GM12878 (cell line): ENCODE data around the gene ARF3. TPM values are rescaled to one million over a fixed set of nuclear protein-coding genes. Genes with fewer than 3 reads are reported as not detected.

Experiments
- ATF7 ChIP-seq: fragments of 450-650 bp; IDR thresholded peaks from 2 replicates; pipeline ENCODE4 v1.6.1; 2016; ENCODE audit warnings: low read depth, mild to moderate bottlenecking
- CREM ChIP-seq: IDR thresholded peaks from 2 replicates; pipeline ENCODE4 v1.6.1; 2014; ENCODE audit warnings: antibody characterized with exemption, low read depth
- ETV6 ChIP-seq, 2 experiments: fragments of 450-650 bp in 1 of 2; IDR thresholded peaks in 1 of 2; conservative IDR thresholded peaks in 1 of 2; 2 replicates each; pipeline ENCODE4 v1.6.1; 2014; ENCODE audit warnings: antibody characterized with exemption in 1 of 2, borderline replicate concordance in 1 of 2, low read depth in 1 of 2, mild to moderate bottlenecking in 1 of 2, moderate library complexity in 1 of 2
- FOS ChIP-seq: IDR thresholded peaks from 3 replicates; pipeline ENCODE4 v1.6.1; 2011; ENCODE audit warnings: borderline replicate concordance; ENCODE audit not compliant: insufficient read length; ENCODE audit errors: extremely low read depth
- JUND ChIP-seq: IDR thresholded peaks from 2 replicates; pipeline ENCODE4 v1.6.1; 2012; ENCODE audit warnings: low read depth, mild to moderate bottlenecking, low read length, improper control_type of control experiment, moderate library complexity
- KLF5 ChIP-seq: fragments of 450-650 bp; IDR thresholded peaks from 2 replicates; pipeline ENCODE4 v1.6.1; 2014; ENCODE audit warnings: mild to moderate bottlenecking; ENCODE audit not compliant: partially characterized antibody
- MEF2B ChIP-seq: fragments of 450-650 bp; IDR thresholded peaks from 2 replicates; pipeline ENCODE4 v1.6.1; 2018; ENCODE audit warnings: mild to moderate bottlenecking, moderate library complexity; ENCODE audit not compliant: partially characterized antibody, poor library complexity, severe bottlenecking
- MTA2 ChIP-seq: fragments of 450-650 bp; IDR thresholded peaks from 2 replicates; pipeline ENCODE4 v1.6.1; 2016; ENCODE audit warnings: low read depth, mild to moderate bottlenecking, moderate library complexity
- MXI1 ChIP-seq: fragments of 150-350 bp; IDR thresholded peaks from 2 replicates; pipeline ENCODE4 v1.6.1; 2011; ENCODE audit warnings: low read depth, mild to moderate bottlenecking, inconsistent platforms, low read length, improper control_type of control experiment
- NFYB ChIP-seq: IDR thresholded peaks from 2 replicates; pipeline ENCODE4 v1.6.1; 2011; ENCODE audit warnings: low read depth, mild to moderate bottlenecking, low read length, improper control_type of control experiment, moderate library complexity; ENCODE audit not compliant: insufficient read depth
- RCOR1 ChIP-seq: conservative IDR thresholded peaks from 2 replicates; pipeline ENCODE4 v1.6.1; 2012; ENCODE audit warnings: low read depth, low read length, improper control_type of control experiment
- RELA ChIP-seq: fragments of 450-650 bp; IDR thresholded peaks from 2 replicates; pipeline ENCODE4 v1.8.0; 2014; ENCODE audit warnings: borderline replicate concordance; ENCODE audit not compliant: partially characterized antibody
- SIX5 ChIP-seq: IDR thresholded peaks from 2 replicates; pipeline ENCODE4 v1.6.1; 2011; ENCODE audit warnings: mild to moderate bottlenecking, low read depth, low read length, moderate library complexity; ENCODE audit not compliant: severe bottlenecking
- SMARCA5 ChIP-seq: fragments of 450-650 bp; IDR thresholded peaks from 2 replicates; pipeline ENCODE4 v1.6.1; 2017; ENCODE audit warnings: mild to moderate bottlenecking
- SPI1 ChIP-seq: IDR thresholded peaks from 2 replicates; pipeline ENCODE4 v1.6.1; 2011; ENCODE audit warnings: low read depth, mild to moderate bottlenecking, low read length, moderate library complexity, borderline replicate concordance; ENCODE audit not compliant: insufficient read depth
- SREBF2 ChIP-seq: IDR thresholded peaks from 2 replicates; pipeline ENCODE4 v1.6.1; 2012; ENCODE audit warnings: mild to moderate bottlenecking, low read length
- STAT3 ChIP-seq: IDR thresholded peaks from 2 replicates; pipeline ENCODE4 v1.6.1; 2011; ENCODE audit warnings: low read depth, low read length, improper control_type of control experiment
- TCF7 ChIP-seq: IDR thresholded peaks from 2 replicates; pipeline ENCODE4 v1.6.1; 2014; ENCODE audit warnings: antibody characterized with exemption, borderline replicate concordance
- polyA plus RNA-seq, 11 experiments: library from polyadenylated mRNA; depleted of rRNA in 4 of 11; unstranded in 6 of 11; stranded (reverse) in 5 of 11; fragments of >200 nt; fragmentation: Nextera tagmentation in 4 of 11; fragmentation: Illumina TruSeq in 1 of 11; extraction: Ambion mirVana in 4 of 11; extraction: Trizol in 1 of 11; gene quantifications; 1 replicate in 1 of 11; 2 replicates in 10 of 11; pipeline versions ENCODE4 v1.2.1 to v1.2.3, GENCODE V29; 2011 to 2016; ENCODE audit warnings: inconsistent platforms in 2 of 11, missing spikeins in 2 of 11, low read depth in 1 of 11
- total RNA-seq, 4 experiments: library from RNA; depleted of rRNA in 3 of 4; stranded (reverse); fragments of >200 nt in 3 of 4; fragmentation: Illumina TruSeq in 1 of 4; extraction: Trizol in 1 of 4; gene quantifications; 2 replicates each; pipeline versions ENCODE4 v1.2.1 to v1.2.3, GENCODE V29; 2013 to 2021
- TF ChIP-seq, protein P1 (sequence below): fragments of 450-650 bp; IDR thresholded peaks from 2 replicates; pipeline ENCODE4 v1.6.1; 2017; ENCODE audit warnings: mild to moderate bottlenecking, low read depth, inconsistent platforms; ENCODE audit not compliant: poor library complexity, severe bottlenecking
- TF ChIP-seq, protein P2 (sequence below): fragments of 450-650 bp; IDR thresholded peaks from 2 replicates; pipeline ENCODE4 v1.6.1; 2017; ENCODE audit warnings: low read depth, mild to moderate bottlenecking, moderate library complexity
- TF ChIP-seq, protein P3 (sequence below): IDR thresholded peaks from 2 replicates; pipeline ENCODE4 v1.6.1; 2012; ENCODE audit warnings: low read depth, low read length, improper control_type of control experiment
- TF ChIP-seq, protein P4 (sequence below): IDR thresholded peaks from 2 replicates; pipeline ENCODE4 v1.6.1; 2011; ENCODE audit warnings: borderline replicate concordance, low read depth, mild to moderate bottlenecking, moderate library complexity, mixed read lengths, low read length; ENCODE audit not compliant: insufficient read depth; ENCODE audit errors: extremely low read length

Gene ARF3
- total and polyA plus RNA-seq, 10 of the 15 experiments (the other 5 are each of a cell fraction or from before 2014, with no cell fraction given) = 8.7 to 263 (median 74.4) TPM

DNA sequence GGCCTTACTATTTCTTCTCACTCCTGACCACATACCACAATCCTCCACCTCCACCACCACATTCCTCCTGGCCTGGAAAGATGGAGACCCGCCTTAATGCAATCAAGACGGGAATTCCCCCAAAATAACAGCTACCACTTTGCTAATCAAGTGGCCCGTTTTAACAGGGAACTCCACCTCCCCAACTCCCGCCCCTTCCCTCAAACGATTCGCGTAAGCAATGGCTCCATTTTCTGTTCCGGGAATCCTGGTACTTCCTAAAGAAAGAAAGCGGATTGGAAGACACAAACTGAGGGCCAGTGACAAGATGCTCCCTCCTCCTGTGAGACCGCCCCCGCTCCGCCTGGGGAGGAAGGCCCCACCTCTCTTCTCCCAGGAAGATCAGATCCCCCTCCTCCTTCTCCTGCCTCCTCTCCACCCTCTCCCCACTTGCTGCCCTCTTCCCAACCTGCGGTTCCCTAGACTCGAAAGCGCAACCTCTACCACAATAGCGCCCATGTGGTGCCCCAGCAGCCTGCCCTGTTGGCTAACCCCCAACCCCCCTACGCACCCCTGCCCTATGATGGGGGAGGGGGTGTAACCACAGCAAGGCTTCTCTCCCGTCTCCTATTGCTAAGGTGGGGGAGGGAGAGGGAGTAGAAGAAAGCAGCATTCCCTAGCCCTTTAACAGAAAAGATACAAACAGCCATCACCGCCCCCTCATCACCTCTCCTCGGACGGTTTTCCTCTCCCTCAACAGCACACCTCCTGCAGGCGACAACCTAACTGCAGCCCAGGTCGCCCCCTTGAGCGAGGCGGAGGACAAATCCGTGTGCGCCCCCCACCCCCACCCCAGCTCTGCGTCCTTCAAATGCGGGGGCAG lies 777 bp downstream of the ARF3 start (continued):
- TF ChIP-seq, protein P1, sequence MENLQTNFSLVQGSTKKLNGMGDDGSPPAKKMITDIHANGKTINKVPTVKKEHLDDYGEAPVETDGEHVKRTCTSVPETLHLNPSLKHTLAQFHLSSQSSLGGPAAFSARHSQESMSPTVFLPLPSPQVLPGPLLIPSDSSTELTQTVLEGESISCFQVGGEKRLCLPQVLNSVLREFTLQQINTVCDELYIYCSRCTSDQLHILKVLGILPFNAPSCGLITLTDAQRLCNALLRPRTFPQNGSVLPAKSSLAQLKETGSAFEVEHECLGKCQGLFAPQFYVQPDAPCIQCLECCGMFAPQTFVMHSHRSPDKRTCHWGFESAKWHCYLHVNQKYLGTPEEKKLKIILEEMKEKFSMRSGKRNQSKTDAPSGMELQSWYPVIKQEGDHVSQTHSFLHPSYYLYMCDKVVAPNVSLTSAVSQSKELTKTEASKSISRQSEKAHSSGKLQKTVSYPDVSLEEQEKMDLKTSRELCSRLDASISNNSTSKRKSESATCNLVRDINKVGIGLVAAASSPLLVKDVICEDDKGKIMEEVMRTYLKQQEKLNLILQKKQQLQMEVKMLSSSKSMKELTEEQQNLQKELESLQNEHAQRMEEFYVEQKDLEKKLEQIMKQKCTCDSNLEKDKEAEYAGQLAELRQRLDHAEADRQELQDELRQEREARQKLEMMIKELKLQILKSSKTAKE = no peak
- TF ChIP-seq, protein P2, sequence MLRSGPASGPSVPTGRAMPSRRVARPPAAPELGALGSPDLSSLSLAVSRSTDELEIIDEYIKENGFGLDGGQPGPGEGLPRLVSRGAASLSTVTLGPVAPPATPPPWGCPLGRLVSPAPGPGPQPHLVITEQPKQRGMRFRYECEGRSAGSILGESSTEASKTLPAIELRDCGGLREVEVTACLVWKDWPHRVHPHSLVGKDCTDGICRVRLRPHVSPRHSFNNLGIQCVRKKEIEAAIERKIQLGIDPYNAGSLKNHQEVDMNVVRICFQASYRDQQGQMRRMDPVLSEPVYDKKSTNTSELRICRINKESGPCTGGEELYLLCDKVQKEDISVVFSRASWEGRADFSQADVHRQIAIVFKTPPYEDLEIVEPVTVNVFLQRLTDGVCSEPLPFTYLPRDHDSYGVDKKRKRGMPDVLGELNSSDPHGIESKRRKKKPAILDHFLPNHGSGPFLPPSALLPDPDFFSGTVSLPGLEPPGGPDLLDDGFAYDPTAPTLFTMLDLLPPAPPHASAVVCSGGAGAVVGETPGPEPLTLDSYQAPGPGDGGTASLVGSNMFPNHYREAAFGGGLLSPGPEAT = peak; percentile 24; the same call in 1 of the 2 replicates
- TF ChIP-seq, protein P3, sequence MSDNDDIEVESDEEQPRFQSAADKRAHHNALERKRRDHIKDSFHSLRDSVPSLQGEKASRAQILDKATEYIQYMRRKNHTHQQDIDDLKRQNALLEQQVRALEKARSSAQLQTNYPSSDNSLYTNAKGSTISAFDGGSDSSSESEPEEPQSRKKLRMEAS = no peak
- no peak for TF ChIP-seq RELA
- 0 out of 2 replicates have a peak, but pooled peaks have one; percentile 10 for TF ChIP-seq ATF7
- no peak for TF ChIP-seq MEF2B
- TF ChIP-seq RCOR1 = no peak
- no peak for TF ChIP-seq SMARCA5
- no peak for TF ChIP-seq JUND
- no peak for TF ChIP-seq MXI1
- no peak for TF ChIP-seq TCF7
- TF ChIP-seq CREM = no peak
- TF ChIP-seq SREBF2 = no peak
- TF ChIP-seq NFYB = peak; percentile 27; the same call in 1 of the 2 replicates
- TF ChIP-seq SIX5 = no peak
- TF ChIP-seq ETV6 (conservative IDR thresholded peaks at IDR 0.05 in 1 of 2, IDR thresholded peaks at IDR 0.05 in 1 of 2; ENCODE audit: borderline replicate concordance in 1 of 2, low read depth in 1 of 2) = no peak
- TF ChIP-seq MTA2 = no peak; the same call in 1 of the 2 replicates
- no peak for TF ChIP-seq KLF5
- no peak for TF ChIP-seq SPI1
- TF ChIP-seq STAT3 = no peak
- no peak for TF ChIP-seq FOS
- TF ChIP-seq, protein P4, sequence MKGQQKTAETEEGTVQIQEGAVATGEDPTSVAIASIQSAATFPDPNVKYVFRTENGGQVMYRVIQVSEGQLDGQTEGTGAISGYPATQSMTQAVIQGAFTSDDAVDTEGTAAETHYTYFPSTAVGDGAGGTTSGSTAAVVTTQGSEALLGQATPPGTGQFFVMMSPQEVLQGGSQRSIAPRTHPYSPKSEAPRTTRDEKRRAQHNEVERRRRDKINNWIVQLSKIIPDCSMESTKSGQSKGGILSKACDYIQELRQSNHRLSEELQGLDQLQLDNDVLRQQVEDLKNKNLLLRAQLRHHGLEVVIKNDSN = no peak
